Trophoblast cell (in vitro differentiated cells and primary cell): ENCODE data around the gene PM20D1.
A peak's percentile ranks its signal among the peaks of the same experiment; 100 is the strongest.

Source experiments
- DNase-seq, 2 donors: peaks; one replicate each; pipeline ENCODE4 v3.0.0-alpha.2; 2016
- H2AFZ ChIP-seq: 2 replicates; pipeline ENCODE4 v1.6.1; 2013; ENCODE audit warnings: low read length, moderate library complexity, mild to moderate bottlenecking; ENCODE audit not compliant: insufficient read depth, poor library complexity
- H2AK5ac ChIP-seq: 2 replicates; pipeline ENCODE4 v1.6.1; 2013; ENCODE audit warnings: mild to moderate bottlenecking, low read length
- H2BK120ac ChIP-seq: 2 replicates; pipeline ENCODE4 v1.6.1; 2013; ENCODE audit warnings: low read length, mild to moderate bottlenecking, moderate library complexity; ENCODE audit not compliant: insufficient read depth, poor library complexity
- H2BK12ac ChIP-seq: 2 replicates; pipeline ENCODE4 v1.6.1; 2013; ENCODE audit warnings: mild to moderate bottlenecking, low read length, moderate library complexity
- H2BK5ac ChIP-seq: 2 replicates; pipeline ENCODE4 v1.6.1; 2013; ENCODE audit warnings: low read length, low read depth, moderate library complexity, mild to moderate bottlenecking; ENCODE audit not compliant: poor library complexity
- H3K14ac ChIP-seq: 2 replicates; pipeline ENCODE4 v1.6.1; 2013; ENCODE audit warnings: mild to moderate bottlenecking, low read length
- H3K18ac ChIP-seq: 2 replicates; pipeline ENCODE4 v1.6.1; 2013; ENCODE audit warnings: mild to moderate bottlenecking, low read length
- H3K23ac ChIP-seq: 2 replicates; pipeline ENCODE4 v1.6.1; 2013; ENCODE audit warnings: low read length
- H3K27ac ChIP-seq: 2 replicates; pipeline ENCODE4 v1.5.1; 2013; ENCODE audit warnings: low read depth, mild to moderate bottlenecking, inconsistent platforms, low read length, moderate library complexity
- H3K27me3 ChIP-seq: 2 replicates; pipeline ENCODE4 v1.6.1; 2013; ENCODE audit warnings: inconsistent platforms, mild to moderate bottlenecking, low read length, moderate library complexity; ENCODE audit not compliant: insufficient read depth
- H3K36me3 ChIP-seq, 2 experiments: 1 replicate in 1 of 2; 2 replicates in 1 of 2; pipeline ENCODE4 v1.6.1; 2013; ENCODE audit warnings: low read length in 2 of 2, mild to moderate bottlenecking in 2 of 2, moderate library complexity in 1 of 2; ENCODE audit not compliant: insufficient read depth in 2 of 2, control insufficient read depth in 1 of 2
- H3K4ac ChIP-seq: 2 replicates; pipeline ENCODE4 v1.6.1; 2013; ENCODE audit warnings: low read depth, mild to moderate bottlenecking, low read length, moderate library complexity
- H3K4me1 ChIP-seq, 2 experiments: 1 replicate in 1 of 2; 2 replicates in 1 of 2; pipeline ENCODE4 v1.6.1; 2013; ENCODE audit warnings: low read length in 2 of 2, mild to moderate bottlenecking in 2 of 2, moderate library complexity in 1 of 2; ENCODE audit not compliant: insufficient read depth in 2 of 2, control insufficient read depth in 1 of 2
- H3K4me2 ChIP-seq: 2 replicates; pipeline ENCODE4 v1.6.1; 2013; ENCODE audit warnings: inconsistent platforms, mild to moderate bottlenecking, low read length, moderate library complexity
- H3K4me3 ChIP-seq: 2 replicates; pipeline ENCODE4 v1.5.1; 2013; ENCODE audit warnings: mild to moderate bottlenecking, low read depth, low read length, inconsistent platforms
- H3K79me1 ChIP-seq: one replicate; pipeline ENCODE4 v1.6.1; 2013; ENCODE audit warnings: low read length
- H3K79me2 ChIP-seq: 2 replicates; pipeline ENCODE4 v1.6.1; 2013; ENCODE audit warnings: low read length, mild to moderate bottlenecking; ENCODE audit not compliant: control insufficient read depth, insufficient read depth, poor library complexity
- H3K9ac ChIP-seq: 2 replicates; pipeline ENCODE4 v1.6.1; 2013; ENCODE audit warnings: mild to moderate bottlenecking, low read length
- H3K9me3 ChIP-seq: 2 replicates; pipeline ENCODE4 v1.6.1; 2013; ENCODE audit warnings: low read depth, mild to moderate bottlenecking, control low read depth, inconsistent platforms, low read length; ENCODE audit not compliant: insufficient read depth
- H4K12ac ChIP-seq: 2 replicates; pipeline ENCODE4 v1.6.1; 2013; ENCODE audit warnings: low read depth, mild to moderate bottlenecking, low read length, moderate library complexity
- H4K8ac ChIP-seq: 2 replicates; pipeline ENCODE4 v1.6.1; 2013; ENCODE audit warnings: low read depth, mild to moderate bottlenecking, low read length, moderate library complexity
- H4K91ac ChIP-seq: one replicate; pipeline ENCODE4 v1.6.1; 2013; ENCODE audit warnings: low read depth, mild to moderate bottlenecking, low read length, moderate library complexity
- WGBS: extraction: QIAGEN DNeasy Blood & Tissue Kit; methylation state at CpG from one replicate; pipeline ENCODE4 v1.1.7; 2013; ENCODE audit warnings: missing lambda C conversion rate; ENCODE audit not compliant: insufficient read length, insufficient coverage; ENCODE audit errors: extremely low coverage; 5-methylcytosine and 5-hydroxymethylcytosine counted together

Gene PM20D1

DNA sequence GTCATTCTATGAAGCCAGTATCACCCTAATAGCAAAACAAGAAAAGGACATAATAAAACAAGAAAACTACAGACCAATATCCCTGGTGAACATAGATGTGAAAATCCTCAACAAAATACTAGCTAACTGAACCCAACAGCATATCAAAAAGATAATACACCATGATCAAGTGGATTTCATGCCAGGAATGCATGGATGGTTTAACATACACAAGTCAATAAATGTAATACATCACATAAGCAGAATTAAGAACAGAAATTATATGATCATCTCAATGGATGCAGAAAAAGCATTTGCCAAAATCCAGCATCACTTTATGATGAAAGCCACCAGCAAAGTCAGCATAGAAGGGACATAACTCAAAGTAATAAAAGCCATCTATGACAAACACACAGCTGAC, 6.5 kb upstream of the PM20D1 start:
- Histone ChIP-seq H3K4me3 (no peak overlapping the region), H4K91ac (no peak overlapping the region), H3K79me1 (no peaks in the 10 kb centered on the region), H3K27me3 (no peaks in the 10 kb centered on the region), H3K23ac (no peak overlapping the region), H3K9ac (no peak overlapping the region), H3K18ac (no peak overlapping the region), H2AFZ (no peak overlapping the region), H3K4me1 (no peaks in the 10 kb centered on the region), H4K12ac (no peak overlapping the region), H2AK5ac (no peak overlapping the region), H2BK120ac (no peak overlapping the region), H3K4ac (no peak overlapping the region), H4K8ac (no peak overlapping the region), H3K79me2 (no peaks in the 10 kb centered on the region), H2BK5ac (no peak overlapping the region), H3K27ac (no peak overlapping the region), H3K14ac (no peak overlapping the region), H2BK12ac (no peak overlapping the region), H3K4me2 (no peak overlapping the region), H3K9me3 (no peaks in the 10 kb centered on the region), H3K36me3 (no peaks in the 10 kb centered on the region)
- no peak for DNase-seq

DNA sequence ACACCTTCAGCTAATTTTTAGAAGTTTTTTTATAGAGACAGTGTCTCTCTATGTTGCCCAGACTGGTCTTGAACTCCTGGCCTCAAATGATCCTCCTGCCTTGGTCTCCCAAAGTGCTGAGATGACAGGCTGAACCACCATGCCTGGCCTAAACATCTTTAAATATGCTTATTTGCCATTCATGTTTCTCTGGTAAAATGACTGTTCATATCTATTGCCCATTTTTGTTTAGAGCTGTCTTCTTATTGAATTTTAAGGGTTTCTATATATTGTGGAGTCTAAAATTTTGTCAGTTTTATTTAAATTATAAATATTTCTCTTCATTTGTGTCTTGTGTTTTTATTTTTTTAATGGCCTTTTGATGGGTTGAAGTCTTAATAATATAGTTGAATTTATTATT, 3.0 kb upstream of the PM20D1 start:
- peaks cover 3% of the 10 kb centered on the region for H3K9me3 ChIP-seq
- DNase-seq = no peak
- H3K79me1 ChIP-seq = no peaks in the 10 kb centered on the region
- no peak overlapping the region for H2BK12ac ChIP-seq
- no peaks in the 10 kb centered on the region for H3K36me3 ChIP-seq
- no peak overlapping the region for H4K12ac ChIP-seq
- no peaks in the 10 kb centered on the region for H3K79me2 ChIP-seq
- no peaks in the 10 kb centered on the region for H3K27me3 ChIP-seq
- no peak overlapping the region for H3K4me3 ChIP-seq
- no peaks in the 10 kb centered on the region for H3K4me1 ChIP-seq
- no peak overlapping the region for H3K4me2 ChIP-seq
- H3K27ac ChIP-seq = no peak overlapping the region
- H3K18ac ChIP-seq = no peak overlapping the region
- no peak overlapping the region for H2AFZ ChIP-seq
- no peak overlapping the region for H4K91ac ChIP-seq
- H3K9ac ChIP-seq = no peak overlapping the region
- no peak overlapping the region for H4K8ac ChIP-seq
- H3K23ac ChIP-seq = no peak overlapping the region
- H3K4ac ChIP-seq = no peak overlapping the region
- H2AK5ac ChIP-seq = no peak overlapping the region
- no peak overlapping the region for H2BK5ac ChIP-seq
- H3K14ac ChIP-seq = no peak overlapping the region
- no peak overlapping the region for H2BK120ac ChIP-seq

DNA sequence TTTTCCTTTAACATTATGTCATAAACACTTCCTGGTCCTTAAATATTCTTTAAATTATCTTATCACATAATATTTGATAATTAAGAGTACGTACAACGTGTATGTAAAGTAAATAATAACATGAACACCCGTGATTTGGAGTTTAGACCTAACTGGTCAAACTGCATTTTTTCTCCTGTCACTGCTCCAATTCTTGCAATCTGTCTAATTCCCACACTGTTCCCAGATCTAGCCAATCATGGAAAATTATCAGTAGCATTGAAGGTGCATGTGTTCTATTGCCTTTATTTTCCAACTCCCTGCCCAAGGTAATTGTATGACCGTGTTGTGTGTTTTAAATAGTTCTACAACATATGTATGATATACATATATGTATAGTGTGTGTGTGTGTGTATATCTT, 2.1 kb upstream of the PM20D1 start:
- Histone ChIP-seq H4K91ac (no peak overlapping the region), H3K4me1 (no peaks in the 10 kb centered on the region), H3K79me2 (no peaks in the 10 kb centered on the region), H3K18ac (no peak overlapping the region), H3K36me3 (no peaks in the 10 kb centered on the region), H3K4me3 (no peak overlapping the region), H2BK120ac (no peak overlapping the region), H4K8ac (no peak overlapping the region), H2BK12ac (no peak overlapping the region), H3K4ac (no peak overlapping the region), H2BK5ac (no peak overlapping the region), H3K23ac (no peak overlapping the region), H3K4me2 (no peak overlapping the region), H3K9ac (no peak overlapping the region), H2AK5ac (no peak overlapping the region), H2AFZ (no peak overlapping the region), H4K12ac (no peak overlapping the region), H3K79me1 (no peaks in the 10 kb centered on the region), H3K9me3 (peaks cover 3% of the 10 kb centered on the region), H3K14ac (no peak overlapping the region), H3K27me3 (no peaks in the 10 kb centered on the region), H3K27ac (no peak overlapping the region)
- no CpG with 5 or more reads among the region's 4 CpGs for WGBS
- DNase-seq = peak in 1 of 2 donors; percentile 63

DNA sequence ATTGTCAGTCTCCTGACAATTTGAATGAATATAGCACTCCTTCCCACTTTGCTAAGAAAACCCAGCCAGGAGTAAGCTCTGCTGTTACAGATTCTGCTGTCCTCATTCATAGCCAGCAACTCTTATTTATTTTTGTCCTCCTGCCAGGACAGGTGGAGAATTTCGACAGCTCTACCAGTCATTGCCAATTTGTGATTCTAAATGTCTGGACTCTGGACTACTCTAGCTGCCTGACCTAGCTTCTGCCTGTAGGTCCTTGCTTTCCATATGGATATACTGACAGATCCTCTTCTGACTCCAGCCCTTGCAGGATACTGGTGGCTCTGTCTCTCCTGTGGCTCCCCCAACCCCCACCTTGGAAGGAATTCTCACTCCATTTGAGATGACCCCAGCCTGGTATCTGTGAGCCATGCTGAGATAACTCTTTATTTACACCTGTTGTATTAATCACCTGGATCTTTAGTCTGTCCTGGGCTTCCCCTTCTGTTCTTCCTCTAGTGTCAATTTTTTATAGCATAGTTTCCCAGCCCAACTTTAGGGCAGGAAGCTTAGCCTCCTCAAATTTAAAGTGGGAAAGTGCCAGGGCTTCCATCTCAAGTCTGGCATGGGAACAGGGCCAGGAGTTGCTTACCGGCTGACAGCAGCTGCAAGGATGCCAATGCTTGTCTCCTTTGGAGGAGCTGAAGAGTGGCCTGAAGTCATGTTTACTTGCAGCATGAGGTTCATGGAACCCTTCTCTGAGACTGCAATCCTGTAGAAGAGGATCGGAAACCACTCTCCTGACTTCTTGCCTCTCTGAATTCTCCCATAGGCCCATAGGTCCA, 6.7 kb downstream of the PM20D1 start:
- no peak overlapping the region for H3K4me2 ChIP-seq
- no peak overlapping the region for H3K14ac ChIP-seq
- no peak overlapping the region for H4K12ac ChIP-seq
- H2AFZ ChIP-seq = no peak overlapping the region
- no peaks in the 10 kb centered on the region for H3K36me3 ChIP-seq
- peaks cover 0 to 4% of the 10 kb centered on the region in 2 experiments for H3K4me1 ChIP-seq
- no peaks in the 10 kb centered on the region for H3K9me3 ChIP-seq
- H3K18ac ChIP-seq = no peak overlapping the region
- H4K91ac ChIP-seq = no peak overlapping the region
- no peaks in the 10 kb centered on the region for H3K79me1 ChIP-seq
- WGBS = no CpG with 5 or more reads among the region's 3 CpGs
- DNase-seq = no peak
- H2BK120ac ChIP-seq = no peak overlapping the region
- H3K79me2 ChIP-seq = no peaks in the 10 kb centered on the region
- H4K8ac ChIP-seq = no peak overlapping the region
- no peak overlapping the region for H3K9ac ChIP-seq
- H3K27me3 ChIP-seq = no peaks in the 10 kb centered on the region
- no peak overlapping the region for H3K4ac ChIP-seq
- H3K23ac ChIP-seq = no peak overlapping the region
- H3K27ac ChIP-seq = no peak overlapping the region
- H2AK5ac ChIP-seq = no peak overlapping the region
- no peak overlapping the region for H2BK12ac ChIP-seq
- H2BK5ac ChIP-seq = no peak overlapping the region
- no peak overlapping the region for H3K4me3 ChIP-seq
